HepG2 (cell line): ENCODE results near the gene CPNE5. TPM values are rescaled to one million over a fixed set of nuclear protein-coding genes. Genes with fewer than 3 reads are reported as not detected.

Experiments
- ATAC-seq: fragments of 200-7000 bp; cut with Tn5 transposase; 3 replicates; pipeline ENCODE4 v1.9.1; 2020; ENCODE audit warnings: mild to moderate bottlenecking, moderate library complexity
- BruUV-seq: library from RNA; stranded (reverse); fragments of 400-500 nt; replicated peaks from 2 replicates; lab custom pipeline; 2021; lab: Mats Ljungman, UMichigan
- CTCF ChIA-PET: fragments of 300-600 bp; formaldehyde crosslinking; extraction: SDS; loops from one replicate; lab custom pipeline; 2021; ENCODE audit warnings: low total read pairs, inconsistent platforms, low intra/inter-chr PET ratio; lab: Yijun Ruan, JAX
- POLR2A ChIA-PET: fragments of 350-600 bp; sonication (Branson Sonifier 250); formaldehyde crosslinking; loops from one replicate; lab custom pipeline; 2020; ENCODE audit warnings: antibody characterized with exemption, inconsistent platforms; lab: Yijun Ruan, JAX
- DNase-seq: peaks from one replicate; pipeline ENCODE4 v3.0.0-alpha.2; 2015; ENCODE audit warnings: low spot score
- FAIRE-seq: peaks from 3 replicates; lab custom pipeline; 2011; peaks lifted over from hg19 to GRCh38; lab: Jason Lieb, UNC
- H2AFZ ChIP-seq: one replicate; pipeline ENCODE4 v1.6.1; 2011; ENCODE audit warnings: low read length, inconsistent platforms
- H3K27ac ChIP-seq: fragments of 300-600 bp; 3 replicates; pipeline ENCODE4 v1.8.0; 2011; ENCODE audit warnings: mixed run types, mild to moderate bottlenecking, mixed read lengths, low read length, inconsistent platforms; ENCODE audit not compliant: insufficient read depth; ENCODE audit errors: extremely low read length
- H3K27me3 ChIP-seq, 2 experiments: fragments of 200-600 bp in 1 of 2; 2 replicates in 1 of 2; 3 replicates in 1 of 2; pipeline versions ENCODE4 v1.6.0 to v1.8.0; 2011; ENCODE audit warnings: low read length in 2 of 2, mild to moderate bottlenecking in 2 of 2, moderate library complexity in 2 of 2, inconsistent platforms in 1 of 2; ENCODE audit not compliant: insufficient read depth in 2 of 2, control insufficient read depth in 1 of 2
- H3K36me3 ChIP-seq, 2 experiments: fragments of 200-600 bp in 1 of 2; replicated peaks in 1 of 2; 2 replicates in 1 of 2; 3 replicates in 1 of 2; pipeline versions ENCODE4 v1.5.1 to v1.8.0; 2011; ENCODE audit warnings: low read length in 2 of 2, inconsistent platforms in 1 of 2; ENCODE audit not compliant: insufficient read depth in 2 of 2, control insufficient read depth in 1 of 2
- H3K4me1 ChIP-seq: 2 replicates; pipeline ENCODE4 v1.5.1; 2012; ENCODE audit warnings: low read length, inconsistent platforms; ENCODE audit not compliant: insufficient read depth
- H3K4me2 ChIP-seq: 2 replicates; pipeline ENCODE4 v1.6.0; 2011; ENCODE audit warnings: low read depth, low read length, inconsistent platforms
- H3K4me3 ChIP-seq, 3 experiments: fragments of 200-600 bp in 1 of 3; sonication (generic), shearing (Covaris generic) in 1 of 3; replicated peaks in 1 of 3; 2 replicates each; pipeline ENCODE4 v1.5.1; 2011 to 2016; ENCODE audit warnings: low read length in 3 of 3, inconsistent platforms in 2 of 3, low read depth in 2 of 3, mild to moderate bottlenecking in 2 of 3, control low read depth in 1 of 3, mixed read lengths in 1 of 3; ENCODE audit not compliant: insufficient read depth in 1 of 3
- H3K79me2 ChIP-seq: one replicate; pipeline ENCODE4 v1.6.1; 2011; ENCODE audit warnings: low read length, inconsistent platforms; ENCODE audit not compliant: insufficient read depth
- H3K9ac ChIP-seq: 2 replicates; pipeline ENCODE4 v1.6.0; 2011; ENCODE audit warnings: mild to moderate bottlenecking, low read depth, low read length, inconsistent platforms; ENCODE audit not compliant: insufficient read depth
- H3K9me3 ChIP-seq: 2 replicates; pipeline ENCODE4 v1.5.1; 2012; ENCODE audit warnings: mild to moderate bottlenecking, low read length
- H4K20me1 ChIP-seq: 2 replicates; pipeline ENCODE4 v1.6.0; 2011; ENCODE audit warnings: inconsistent platforms, mild to moderate bottlenecking, low read length, moderate library complexity; ENCODE audit not compliant: insufficient read depth
- FIP1L1 ChIP-seq: fragments of 200-400 bp; formaldehyde crosslinking; IDR thresholded peaks from 2 replicates; pipeline ENCODE4 v1.6.1; 2018; ENCODE audit warnings: low read depth, mild to moderate bottlenecking, low read length, moderate library complexity, borderline replicate concordance; ENCODE audit not compliant: insufficient read depth
- FOXP1 ChIP-seq, 2 experiments: fragments of 450-650 bp in 1 of 2; IDR thresholded peaks; 2 replicates each; pipeline ENCODE4 v1.6.1; 2017 to 2018; ENCODE audit warnings: antibody characterized with exemption in 1 of 2
- HOXA9 ChIP-seq: sonication (generic); formaldehyde crosslinking; IDR thresholded peaks from 2 replicates; pipeline ENCODE4 v1.8.1; 2022; ENCODE audit warnings: missing genetic modification reagents, mild to moderate bottlenecking, moderate library complexity, borderline replicate concordance
- IRX3 ChIP-seq: sonication (generic); formaldehyde crosslinking; IDR thresholded peaks from 2 replicates; pipeline ENCODE4 v1.8.1; 2023; ENCODE audit warnings: mild to moderate bottlenecking, low read depth, missing genetic modification reagents, borderline replicate concordance
- JUND ChIP-seq: sonication (generic); formaldehyde crosslinking; IDR thresholded peaks from 2 replicates; pipeline ENCODE4 v1.8.0; 2022; ENCODE audit warnings: mild to moderate bottlenecking, missing genetic modification reagents
- MTF1 ChIP-seq: sonication (generic); formaldehyde crosslinking; IDR thresholded peaks from 2 replicates; pipeline ENCODE4 v1.5.0; 2020; ENCODE audit warnings: missing genetic modification reagents
- NCOA5 ChIP-seq: sonication (generic); formaldehyde crosslinking; IDR thresholded peaks from 2 replicates; pipeline ENCODE4 v1.4.0; 2020; ENCODE audit warnings: missing genetic modification reagents
- NR2F6 ChIP-seq, 2 experiments: IDR thresholded peaks; 2 replicates each; pipeline ENCODE4 v1.6.1; 2016; ENCODE audit warnings: antibody characterized with exemption in 1 of 2, mild to moderate bottlenecking in 1 of 2
- REPIN1 ChIP-seq: sonication (generic); formaldehyde crosslinking; IDR thresholded peaks from 2 replicates; pipeline ENCODE4 v1.8.0; 2022; ENCODE audit warnings: missing genetic modification reagents, low read depth, mild to moderate bottlenecking, borderline replicate concordance
- SRY ChIP-seq: sonication (generic); formaldehyde crosslinking; IDR thresholded peaks from 2 replicates; pipeline ENCODE4 v1.8.0; 2022; ENCODE audit warnings: mild to moderate bottlenecking, missing genetic modification reagents
- ZKSCAN8 ChIP-seq: IDR thresholded peaks from 2 replicates; pipeline ENCODE4 v1.6.1; 2016; ENCODE audit warnings: borderline replicate concordance, missing genetic modification reagents, missing compliant biosample characterization
- ZNF460 ChIP-seq: sonication (generic); formaldehyde crosslinking; IDR thresholded peaks from 2 replicates; pipeline ENCODE4 v1.5.1; 2020; ENCODE audit warnings: missing genetic modification reagents, mild to moderate bottlenecking, borderline replicate concordance
- ZNF747 ChIP-seq: sonication (generic); formaldehyde crosslinking; IDR thresholded peaks from 2 replicates; pipeline ENCODE4 v1.8.1; 2023; ENCODE audit warnings: missing genetic modification reagents, mild to moderate bottlenecking, borderline replicate concordance
- WGBS: methylation state at CpG from one replicate; pipeline ENCODE4 v1.1.6; 2017; ENCODE audit warnings: low lambda C conversion rate; 5-methylcytosine and 5-hydroxymethylcytosine counted together
- in situ Hi-C: cut with HindIII; loops from 2 replicates; pipeline ENCODE4 v1.10.0; 2017; ENCODE audit warnings: low pct_unique_long_range_greater_than_20kb; ENCODE audit not compliant: extremely low pct_ligation_motif_present
- intact Hi-C: fragments of 100-400 bp; cut with micrococcal nuclease; formaldehyde crosslinking; loops from one replicate; pipeline ENCODE4 v1.10.0; 2022; ENCODE audit not compliant: unreplicated experiment
- polyA plus RNA-seq, 8 experiments: library from polyadenylated mRNA; depleted of rRNA in 3 of 8; stranded (reverse) in 7 of 8; unstranded in 1 of 8; fragments of >200 nt; fragmentation: Illumina TruSeq in 4 of 8; extraction: Trizol in 4 of 8; gene quantifications; 2 replicates each; pipeline versions ENCODE4 v1.2.1 to v1.2.3, GENCODE V29; 2011 to 2016; ENCODE audit warnings: low read depth in 4 of 8, missing spikeins in 1 of 8, mixed read lengths in 1 of 8; ENCODE audit not compliant: insufficient read depth in 1 of 8
- total RNA-seq, 5 experiments: library from RNA; depleted of rRNA; stranded (reverse); fragments of >200 nt; fragmentation: Illumina TruSeq; extraction: Trizol; gene quantifications; 2 replicates each; pipeline ENCODE4 v1.2.3, GENCODE V29; 2016; ENCODE audit warnings: low read depth in 1 of 5
- TF ChIP-seq, protein P1 (sequence below): sonication (generic); formaldehyde crosslinking; IDR thresholded peaks from 2 replicates; pipeline ENCODE4 v1.5.0; 2020; ENCODE audit warnings: mild to moderate bottlenecking, missing genetic modification reagents
- TF ChIP-seq, protein P2 (sequence below): sonication (generic); formaldehyde crosslinking; IDR thresholded peaks from 2 replicates; pipeline ENCODE4; 2020; ENCODE audit warnings: missing genetic modification reagents, mild to moderate bottlenecking, borderline replicate concordance

CPNE5 gene
- total and polyA plus RNA-seq, 2 of the 13 experiments (the other 11 are each of a cell fraction or from before 2014, with no cell fraction given): 0.16 TPM; not detected in 1

- intact Hi-C loops: no loop called here
- POLR2A ChIA-PET: no interaction called here
- no peaks in the 10 kb centered on the region for H3K36me3 ChIP-seq
- no peaks in the 10 kb centered on the region for H3K9me3 ChIP-seq
- DNase-seq: no peak
- no peaks in the 10 kb centered on the region for H3K4me1 ChIP-seq
- no peak for FAIRE-seq
- H3K79me2 ChIP-seq: no peaks in the 10 kb centered on the region
- no peak overlapping the region for H3K27ac ChIP-seq
- H2AFZ ChIP-seq: no peak overlapping the region
- WGBS: 28% methylated on average over 7 of the region's 8 CpGs
- no TSS peak for BruUV-seq
- no peak for ATAC-seq
- no peak overlapping the region for H3K9ac ChIP-seq
- CTCF ChIA-PET: no interaction called here
- H3K4me2 ChIP-seq: no peak overlapping the region
- in situ Hi-C loops: no loop called here
- peaks cover 16 to 44% of the 10 kb centered on the region in 2 experiments for H3K27me3 ChIP-seq
- no peaks in the 10 kb centered on the region for H4K20me1 ChIP-seq
- TF ChIP-seq MTF1: no peak
- TF ChIP-seq FOXP1 (IDR thresholded peaks at IDR 0.05): no peak
- no peak for TF ChIP-seq FOXP1 (CRISPR knock-in tag; IDR thresholded peaks at IDR 0.05)
- TF ChIP-seq ZNF747: no peak
- no peak for TF ChIP-seq FIP1L1
- TF ChIP-seq HOXA9 (CRISPR knock-in tag): no peak
- no peak for TF ChIP-seq NCOA5
- TF ChIP-seq ZKSCAN8 (CRISPR knock-in tag): no peak
- H3K4me3 ChIP-seq: no peak overlapping the region
Measured at GRCh38 chr6:36713846-36714245, 125.4 kb downstream of the CPNE5 start.

DNA sequence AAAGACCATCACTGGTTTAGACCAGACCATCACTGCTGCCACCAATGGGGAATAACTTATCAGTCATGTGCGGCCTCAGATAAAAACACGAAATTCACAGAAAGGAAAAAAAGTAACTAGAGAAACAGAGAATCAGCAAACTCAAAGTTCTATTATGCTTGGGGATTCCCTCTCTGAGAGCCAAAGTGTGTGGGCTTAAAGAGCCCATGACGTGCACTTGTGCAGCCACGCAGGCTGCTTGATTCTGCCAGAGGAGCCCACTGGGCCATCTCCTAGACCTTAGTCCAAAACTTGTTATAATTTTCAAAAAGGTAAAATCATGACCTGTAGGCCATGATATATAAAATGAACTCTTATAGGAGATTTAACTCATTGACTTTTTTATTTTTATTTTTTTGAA lies 126.4 kb downstream of the CPNE5 start:
- POLR2A ChIA-PET: no interaction called here
- Histone ChIP-seq H2AFZ (no peak overlapping the region), H3K36me3 (no peaks in the 10 kb centered on the region), H4K20me1 (no peaks in the 10 kb centered on the region), H3K9ac (no peak overlapping the region), H3K4me3 (no peak overlapping the region), H3K27me3 (peaks cover 16 to 34% of the 10 kb centered on the region in 2 experiments), H3K4me2 (no peak overlapping the region), H3K27ac (no peak overlapping the region), H3K79me2 (no peaks in the 10 kb centered on the region), H3K9me3 (no peaks in the 10 kb centered on the region), H3K4me1 (no peaks in the 10 kb centered on the region)
- FAIRE-seq: no peak
- in situ Hi-C loops: no loop called here
- CTCF ChIA-PET: no interaction called here
- WGBS: 68% methylated on average over 4 of the region's 4 CpGs
- ATAC-seq: no peak
- no TSS peak for BruUV-seq
- no peak for DNase-seq
- intact Hi-C loops: no loop called here
- TF ChIP-seq NR2F6 (IDR thresholded peaks at IDR 0.05): no peak
- TF ChIP-seq NR2F6 (CRISPR knock-in tag; IDR thresholded peaks at IDR 0.05): no peak
- no peak for TF ChIP-seq IRX3
- TF ChIP-seq, protein P1, sequence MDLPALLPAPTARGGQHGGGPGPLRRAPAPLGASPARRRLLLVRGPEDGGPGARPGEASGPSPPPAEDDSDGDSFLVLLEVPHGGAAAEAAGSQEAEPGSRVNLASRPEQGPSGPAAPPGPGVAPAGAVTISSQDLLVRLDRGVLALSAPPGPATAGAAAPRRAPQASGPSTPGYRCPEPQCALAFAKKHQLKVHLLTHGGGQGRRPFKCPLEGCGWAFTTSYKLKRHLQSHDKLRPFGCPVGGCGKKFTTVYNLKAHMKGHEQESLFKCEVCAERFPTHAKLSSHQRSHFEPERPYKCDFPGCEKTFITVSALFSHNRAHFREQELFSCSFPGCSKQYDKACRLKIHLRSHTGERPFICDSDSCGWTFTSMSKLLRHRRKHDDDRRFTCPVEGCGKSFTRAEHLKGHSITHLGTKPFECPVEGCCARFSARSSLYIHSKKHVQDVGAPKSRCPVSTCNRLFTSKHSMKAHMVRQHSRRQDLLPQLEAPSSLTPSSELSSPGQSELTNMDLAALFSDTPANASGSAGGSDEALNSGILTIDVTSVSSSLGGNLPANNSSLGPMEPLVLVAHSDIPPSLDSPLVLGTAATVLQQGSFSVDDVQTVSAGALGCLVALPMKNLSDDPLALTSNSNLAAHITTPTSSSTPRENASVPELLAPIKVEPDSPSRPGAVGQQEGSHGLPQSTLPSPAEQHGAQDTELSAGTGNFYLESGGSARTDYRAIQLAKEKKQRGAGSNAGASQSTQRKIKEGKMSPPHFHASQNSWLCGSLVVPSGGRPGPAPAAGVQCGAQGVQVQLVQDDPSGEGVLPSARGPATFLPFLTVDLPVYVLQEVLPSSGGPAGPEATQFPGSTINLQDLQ (CRISPR knock-in tag): no peak
- TF ChIP-seq ZNF460: no peak
- TF ChIP-seq SRY (CRISPR knock-in tag): no peak
- no peak for TF ChIP-seq JUND
- no peak for TF ChIP-seq REPIN1 (CRISPR knock-in tag)
- TF ChIP-seq, protein P2, sequence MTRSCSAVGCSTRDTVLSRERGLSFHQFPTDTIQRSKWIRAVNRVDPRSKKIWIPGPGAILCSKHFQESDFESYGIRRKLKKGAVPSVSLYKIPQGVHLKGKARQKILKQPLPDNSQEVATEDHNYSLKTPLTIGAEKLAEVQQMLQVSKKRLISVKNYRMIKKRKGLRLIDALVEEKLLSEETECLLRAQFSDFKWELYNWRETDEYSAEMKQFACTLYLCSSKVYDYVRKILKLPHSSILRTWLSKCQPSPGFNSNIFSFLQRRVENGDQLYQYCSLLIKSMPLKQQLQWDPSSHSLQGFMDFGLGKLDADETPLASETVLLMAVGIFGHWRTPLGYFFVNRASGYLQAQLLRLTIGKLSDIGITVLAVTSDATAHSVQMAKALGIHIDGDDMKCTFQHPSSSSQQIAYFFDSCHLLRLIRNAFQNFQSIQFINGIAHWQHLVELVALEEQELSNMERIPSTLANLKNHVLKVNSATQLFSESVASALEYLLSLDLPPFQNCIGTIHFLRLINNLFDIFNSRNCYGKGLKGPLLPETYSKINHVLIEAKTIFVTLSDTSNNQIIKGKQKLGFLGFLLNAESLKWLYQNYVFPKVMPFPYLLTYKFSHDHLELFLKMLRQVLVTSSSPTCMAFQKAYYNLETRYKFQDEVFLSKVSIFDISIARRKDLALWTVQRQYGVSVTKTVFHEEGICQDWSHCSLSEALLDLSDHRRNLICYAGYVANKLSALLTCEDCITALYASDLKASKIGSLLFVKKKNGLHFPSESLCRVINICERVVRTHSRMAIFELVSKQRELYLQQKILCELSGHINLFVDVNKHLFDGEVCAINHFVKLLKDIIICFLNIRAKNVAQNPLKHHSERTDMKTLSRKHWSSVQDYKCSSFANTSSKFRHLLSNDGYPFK (CRISPR knock-in tag): no peak
